NCI-H446 (cell line): ENCODE measurements around the gene ACLY.
A peak's percentile ranks its signal among the peaks of the same experiment; 100 is the strongest.
"Not testable (repeated sequence)": the region's sequence is repeated elsewhere in the genome, so short reads cannot be mapped to it uniquely, and the experiment has no call there.

Experiments used
- DNase-seq, 2 experiments: peaks; one replicate each; lab custom pipeline; 2025; lab: John Stamatoyannopoulos, UW

ACLY gene

DNA sequence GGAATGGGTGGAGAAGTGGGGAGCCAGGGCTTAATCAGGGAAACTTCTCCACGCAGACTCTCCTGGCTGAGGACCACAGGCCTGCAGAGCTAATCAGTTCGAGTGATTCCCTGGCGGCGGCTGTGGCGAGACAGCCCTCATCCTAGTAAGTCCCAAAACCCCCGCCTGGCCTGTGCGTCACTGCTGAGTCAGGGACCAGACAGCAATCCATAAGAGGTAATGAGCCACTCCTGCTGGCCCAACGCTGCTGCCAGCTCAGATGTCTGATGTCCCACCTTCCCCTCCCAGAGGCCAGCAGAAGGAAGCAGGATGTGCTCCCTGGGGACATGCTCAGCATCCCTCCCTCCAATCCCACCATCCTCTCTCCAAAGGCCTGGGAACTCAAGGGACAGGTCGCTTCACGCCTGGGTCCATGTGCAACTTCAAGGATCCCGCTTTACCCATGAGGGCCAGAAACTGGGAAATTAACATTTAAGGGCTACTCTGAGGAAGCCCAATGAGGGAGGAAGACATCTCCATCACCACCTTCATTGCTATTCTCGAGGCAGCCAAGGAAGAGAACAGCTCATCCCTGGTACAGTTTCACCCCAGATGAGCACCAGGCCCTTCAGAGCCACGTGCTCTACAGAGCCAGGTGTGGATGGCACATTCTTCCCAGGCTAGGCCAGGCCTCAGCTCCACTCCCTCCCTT is 7.9 kb downstream of the ACLY start:
- DNase-seq: no peak

DNA sequence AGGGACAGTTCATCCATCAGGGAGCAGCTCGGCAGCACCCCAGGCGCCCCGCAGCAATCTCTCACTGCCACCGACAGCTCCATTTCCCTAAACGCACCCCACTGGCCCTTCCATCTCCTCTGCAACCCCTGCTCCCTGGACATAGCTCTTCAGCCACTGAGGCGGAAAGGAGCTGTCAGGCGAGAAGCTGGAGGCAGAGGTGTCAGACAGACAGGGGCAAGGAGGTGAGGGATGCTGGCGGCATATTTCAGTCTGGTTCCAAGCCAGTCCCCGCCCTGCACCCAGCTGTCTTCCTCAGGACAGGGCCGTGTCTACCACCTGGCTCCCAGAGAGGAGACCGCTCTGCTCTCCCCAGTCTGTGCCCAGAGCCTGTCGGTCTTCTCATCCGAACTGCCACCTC is 9.7 kb downstream of the ACLY start:
- DNase-seq: no peak

DNA sequence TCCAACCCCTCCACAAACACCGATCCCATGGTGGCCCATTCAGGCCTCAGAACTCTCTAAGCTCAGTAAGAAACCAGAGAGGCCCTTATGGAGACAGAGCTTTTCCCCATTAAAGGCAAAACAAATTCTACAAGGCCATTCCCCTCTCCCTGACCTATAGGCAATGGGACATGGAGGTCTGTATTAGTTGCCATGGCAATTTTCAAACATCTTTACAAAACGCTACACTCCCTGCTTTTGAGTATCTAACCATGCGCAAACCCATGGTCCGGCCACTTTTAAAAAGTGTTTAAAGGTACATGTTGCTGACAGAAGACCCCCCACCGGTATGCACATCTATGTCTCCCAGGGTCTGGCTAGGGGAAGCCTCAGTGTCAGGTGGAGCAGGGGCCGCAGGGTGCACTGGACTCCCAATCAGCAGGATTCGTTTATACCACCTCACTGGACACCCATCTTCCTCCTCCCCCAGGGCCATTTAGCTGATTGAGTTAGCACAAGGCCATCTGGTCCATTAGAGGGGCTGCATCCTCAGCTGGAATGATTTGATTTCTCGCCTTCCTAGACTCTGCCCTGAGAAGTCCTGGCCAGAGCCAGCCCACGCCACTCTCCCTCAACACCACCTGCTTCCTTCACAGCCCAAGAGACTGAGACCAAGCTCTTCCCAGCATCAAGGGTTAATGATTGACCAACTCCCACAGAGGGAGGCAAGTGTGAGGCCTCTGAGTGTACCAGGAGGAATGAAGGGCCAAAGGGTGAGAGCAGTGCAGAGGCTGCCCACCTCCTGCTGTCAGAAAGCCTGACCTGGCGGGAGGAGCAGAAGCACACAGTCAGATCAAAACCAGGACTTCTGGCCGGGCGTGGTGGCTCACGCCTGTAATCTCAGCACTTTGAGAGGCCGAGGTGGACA is 10.9 kb downstream of the ACLY start:
- no peak for DNase-seq

DNA sequence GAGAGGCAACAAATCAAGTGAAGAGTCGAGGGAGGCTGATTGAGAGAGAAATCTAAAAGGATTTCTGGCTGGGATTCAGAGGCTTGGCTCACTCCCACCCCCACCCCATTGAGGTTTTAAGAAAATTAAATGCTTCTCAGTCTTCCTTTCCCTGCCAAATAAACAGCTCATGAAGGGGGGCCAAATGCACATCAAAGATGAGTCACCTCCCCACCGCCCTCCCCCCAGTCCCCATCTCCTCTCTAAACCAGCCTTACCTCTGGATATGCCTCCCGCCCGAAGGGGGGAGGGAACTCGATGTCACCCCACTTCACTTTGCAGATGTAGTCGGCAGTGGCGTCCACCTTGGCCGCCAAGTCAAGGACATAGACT is 11.6 kb downstream of the ACLY start:
- peak in 1 of 2 experiments; percentile 45 for DNase-seq

DNA sequence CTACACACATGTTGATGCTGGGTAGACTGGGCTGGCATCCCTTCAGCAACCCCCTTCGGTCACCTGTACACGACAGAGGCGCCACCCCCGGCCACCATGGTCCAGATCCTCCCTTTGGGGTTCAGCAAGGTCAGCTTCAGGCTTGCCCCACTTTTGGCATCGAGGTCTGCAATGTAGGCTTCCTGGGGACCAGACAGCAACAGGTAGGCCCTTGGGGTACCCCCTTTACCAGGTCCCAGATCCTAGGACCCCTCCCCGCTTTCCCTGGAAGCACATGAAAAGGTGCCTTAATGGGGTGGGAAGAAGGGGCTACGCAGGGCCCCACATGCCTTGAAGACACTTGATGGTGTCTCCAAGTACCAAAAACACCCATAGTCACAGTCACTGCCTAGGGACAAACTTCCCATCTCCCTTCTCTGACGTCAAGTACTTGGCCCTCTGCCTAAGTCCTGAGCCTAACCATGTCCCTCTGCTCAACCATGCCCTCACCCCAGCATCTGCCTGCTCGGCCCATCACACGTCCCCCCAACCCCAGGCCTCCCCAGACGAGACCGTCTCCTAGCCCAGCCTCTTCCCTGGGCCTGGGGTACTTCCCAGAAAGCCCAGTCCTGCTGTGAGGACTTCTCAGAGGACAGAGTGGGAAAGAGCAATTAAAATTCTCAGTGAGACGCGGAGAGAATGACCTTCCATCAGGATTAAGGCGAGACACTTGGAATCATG is 12.1 kb downstream of the ACLY start:
- DNase-seq: no peak

DNA sequence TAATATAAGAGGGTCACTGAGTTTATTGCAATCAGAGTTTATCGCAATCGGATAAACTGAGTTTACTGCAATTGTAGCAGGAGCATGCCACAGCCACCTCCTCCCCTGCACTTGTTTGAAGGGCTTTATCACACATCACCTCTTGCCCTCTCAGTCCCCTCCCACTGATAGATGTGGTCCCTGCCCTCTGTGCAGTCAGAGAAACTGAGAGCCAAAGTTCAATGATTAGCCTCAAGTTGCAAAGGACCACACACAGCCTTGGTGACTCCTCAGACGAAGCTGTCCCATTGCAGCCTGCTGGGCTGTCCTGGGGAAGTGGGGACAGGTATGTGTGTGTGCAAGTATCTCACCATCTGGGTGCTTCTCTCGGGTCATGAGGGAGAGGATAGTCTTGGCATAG is 13.6 kb downstream of the ACLY start:
- DNase-seq: no peak

DNA sequence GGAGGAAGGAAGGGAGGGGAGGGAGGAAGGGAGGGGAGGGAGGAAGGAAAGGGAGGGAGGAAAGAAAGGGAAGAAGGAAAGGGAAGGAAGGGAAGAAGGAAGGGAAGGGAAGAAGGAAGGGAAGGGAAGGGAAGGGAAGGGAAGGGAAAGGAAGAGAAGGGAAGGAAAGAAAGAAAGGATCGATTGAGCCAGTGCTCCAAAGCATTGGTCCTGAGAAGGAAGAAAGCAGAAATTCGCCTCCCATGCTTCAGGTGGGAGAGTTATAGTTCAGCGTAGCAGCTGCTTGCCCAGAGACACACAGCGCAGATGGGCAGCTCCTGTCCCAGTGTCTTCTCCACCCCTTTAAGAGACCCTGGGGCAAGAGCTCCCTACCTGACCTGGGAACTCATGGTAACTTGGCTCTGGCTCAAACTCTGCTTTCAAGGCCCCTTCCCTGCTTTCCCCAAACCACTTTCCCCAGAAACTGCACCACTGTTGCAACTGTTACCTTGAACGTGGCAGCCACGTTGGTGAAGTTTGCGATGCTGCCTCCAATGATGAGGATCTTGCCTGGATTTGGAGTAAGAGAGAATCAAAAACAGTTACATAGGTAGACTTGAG is 14.4 kb downstream of the ACLY start:
- DNase-seq: no peak

DNA sequence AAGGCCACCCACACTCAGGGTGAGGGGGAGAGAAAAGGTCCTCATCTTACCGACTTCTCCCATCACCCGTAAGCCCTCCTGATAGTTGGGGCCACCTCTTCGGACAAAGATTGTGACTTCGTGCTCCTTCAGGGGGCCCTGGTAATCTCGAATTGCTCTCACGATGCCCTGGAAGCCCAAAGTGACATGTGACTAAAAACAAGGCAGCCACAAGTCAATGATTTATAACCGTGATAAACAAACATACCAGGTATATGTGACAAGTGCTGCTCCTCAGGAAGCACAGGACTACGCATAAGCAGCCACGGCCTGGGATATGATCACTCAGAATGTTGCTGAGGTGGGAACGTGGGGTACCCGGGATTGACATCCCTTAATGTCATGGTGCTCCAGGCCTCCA is 17.1 kb downstream of the ACLY start:
- no peak for DNase-seq

DNA sequence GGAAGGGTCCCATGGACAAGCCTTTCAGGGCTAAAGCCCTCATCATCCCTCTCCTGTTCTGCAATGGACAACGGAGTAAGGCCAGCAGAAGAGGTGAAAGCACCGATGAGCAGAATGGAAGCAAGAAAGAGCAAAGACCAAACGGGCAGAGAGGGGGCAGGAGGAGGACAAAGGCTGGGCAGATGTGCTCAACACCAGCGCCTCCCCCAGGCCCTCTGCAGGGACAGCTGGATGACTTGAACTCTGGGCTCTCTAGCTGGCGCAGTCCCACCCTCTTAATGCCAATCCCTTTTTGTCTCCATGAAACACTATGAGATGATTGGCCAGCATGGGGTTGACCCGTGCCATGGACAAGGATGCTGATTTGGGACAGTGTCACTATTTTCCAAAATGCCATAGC is 22.0 kb downstream of the ACLY start:
- no peak for DNase-seq

DNA sequence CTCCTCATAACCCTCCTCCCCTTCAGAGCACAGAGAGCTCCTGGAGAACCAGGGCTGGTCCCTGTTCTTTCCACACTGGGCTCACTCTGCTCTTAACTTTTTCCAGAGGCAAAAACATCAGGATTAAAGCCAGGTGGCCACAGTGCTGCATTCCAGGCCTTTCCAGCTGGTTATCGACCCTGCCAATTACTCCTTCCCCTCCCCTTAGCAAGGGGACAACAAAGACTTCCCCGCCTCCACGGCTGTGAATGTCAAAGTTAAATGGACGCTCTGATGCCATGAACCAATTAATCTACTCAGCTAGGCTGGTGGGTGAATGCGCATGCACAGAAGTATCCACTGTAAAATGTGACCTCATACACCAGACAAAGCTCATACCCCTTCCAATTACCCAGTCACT is 23.1 kb downstream of the ACLY start:
- DNase-seq: no peak

DNA sequence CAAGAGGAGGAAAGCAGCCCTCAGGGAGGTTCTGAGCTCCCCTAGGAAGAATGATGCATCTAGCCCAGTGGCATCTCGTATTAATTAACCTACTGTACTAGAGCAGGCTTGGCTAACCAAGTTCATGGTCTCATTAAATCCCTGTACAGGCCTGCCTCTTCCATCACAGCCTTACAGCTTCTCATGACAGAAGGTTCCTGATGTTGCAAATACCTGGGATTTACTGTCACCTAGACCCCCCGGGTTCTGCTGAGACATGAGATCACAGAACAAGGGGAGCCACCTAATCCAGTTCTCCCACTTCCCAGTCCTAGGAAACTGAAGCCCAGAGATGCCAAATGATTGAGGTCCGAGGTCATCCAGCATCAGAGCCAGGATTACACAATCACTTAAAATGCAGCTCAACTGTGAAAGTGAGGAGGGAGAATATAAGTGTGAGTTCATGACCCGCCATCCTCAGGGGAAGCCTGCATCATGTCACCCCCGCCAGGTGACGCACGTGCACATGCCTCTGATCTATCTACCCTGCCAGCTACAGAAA is 23.9 kb downstream of the ACLY start:
- DNase-seq: no peak

DNA sequence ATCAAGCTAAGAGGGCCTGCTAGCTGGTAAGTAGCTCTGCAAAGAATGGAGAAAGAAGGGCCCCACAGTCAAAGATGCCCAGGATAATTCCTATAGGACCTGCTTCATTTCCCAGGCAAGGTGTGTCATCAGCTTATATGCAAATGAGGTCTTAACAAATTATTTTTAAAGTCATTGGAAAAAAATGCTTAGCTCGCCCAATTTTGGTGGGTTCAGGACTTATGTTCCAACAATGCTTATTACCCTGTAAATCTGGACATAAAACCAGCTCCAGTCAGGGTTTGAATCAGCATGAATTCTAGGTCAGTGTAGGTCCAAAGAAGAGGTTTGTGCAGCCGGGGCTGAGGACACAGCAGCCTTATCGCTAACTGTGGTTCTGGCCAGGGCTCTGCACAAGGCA is 25.4 kb downstream of the ACLY start:
- no peak for DNase-seq

DNA sequence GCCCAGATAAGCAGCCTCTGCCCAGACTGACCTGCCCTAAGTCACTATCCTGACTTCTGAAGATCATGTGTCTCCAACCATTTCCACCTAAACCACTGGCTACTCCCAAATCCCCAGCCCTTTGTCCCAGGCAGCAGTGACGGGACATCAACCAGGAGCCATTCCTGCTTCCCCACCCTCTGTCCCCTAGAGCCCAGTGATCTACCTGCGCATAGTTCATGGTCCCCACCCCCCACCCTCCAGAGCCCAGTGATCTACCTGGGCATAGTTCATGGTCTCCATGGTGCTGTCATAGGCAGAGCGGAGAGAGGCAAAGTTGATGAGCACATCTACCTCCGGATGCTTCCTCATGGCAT is 26.8 kb downstream of the ACLY start:
- no peak for DNase-seq

DNA sequence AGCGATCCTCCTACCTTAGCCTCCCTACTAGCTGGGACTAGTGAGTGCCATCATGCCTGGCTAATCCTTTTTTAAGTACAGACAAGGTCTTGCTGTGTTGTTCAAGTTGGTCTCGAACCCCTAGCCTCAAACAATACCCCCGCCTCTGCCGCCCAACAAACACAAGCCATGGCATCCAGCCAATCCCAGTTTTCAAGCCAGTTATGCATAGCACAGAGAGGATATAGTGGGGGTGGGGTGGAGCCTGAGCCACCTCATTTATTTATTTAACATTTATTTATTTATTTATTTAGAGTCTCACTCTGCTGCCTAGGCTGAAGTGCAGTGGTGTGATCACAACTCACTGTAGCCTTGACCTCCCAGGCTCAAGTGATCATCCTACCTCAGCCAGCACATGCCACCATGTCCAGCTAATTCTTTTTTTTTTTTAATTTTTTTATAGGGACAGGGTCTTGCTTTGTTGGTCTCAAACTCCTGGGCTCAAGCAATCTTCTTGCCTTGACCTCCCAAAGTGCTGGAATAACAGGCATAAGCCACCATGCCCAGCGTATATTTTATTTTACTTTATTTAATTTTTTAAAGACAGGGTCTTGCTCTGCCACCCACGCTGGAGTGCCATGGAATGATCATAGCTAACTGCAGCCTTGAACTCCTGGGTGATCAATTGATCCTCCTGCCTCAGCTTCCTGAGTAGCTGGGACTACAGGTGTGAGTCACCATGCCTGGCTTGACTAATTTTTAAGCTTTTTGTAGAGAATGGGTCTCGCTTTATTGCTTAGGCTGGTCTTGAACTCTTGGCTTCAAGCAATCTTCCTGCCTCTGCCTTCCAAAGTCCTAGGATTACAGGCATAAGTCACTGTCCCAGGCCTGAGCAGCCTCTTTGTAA is 27.4 kb downstream of the ACLY start:
- DNase-seq: no peak

DNA sequence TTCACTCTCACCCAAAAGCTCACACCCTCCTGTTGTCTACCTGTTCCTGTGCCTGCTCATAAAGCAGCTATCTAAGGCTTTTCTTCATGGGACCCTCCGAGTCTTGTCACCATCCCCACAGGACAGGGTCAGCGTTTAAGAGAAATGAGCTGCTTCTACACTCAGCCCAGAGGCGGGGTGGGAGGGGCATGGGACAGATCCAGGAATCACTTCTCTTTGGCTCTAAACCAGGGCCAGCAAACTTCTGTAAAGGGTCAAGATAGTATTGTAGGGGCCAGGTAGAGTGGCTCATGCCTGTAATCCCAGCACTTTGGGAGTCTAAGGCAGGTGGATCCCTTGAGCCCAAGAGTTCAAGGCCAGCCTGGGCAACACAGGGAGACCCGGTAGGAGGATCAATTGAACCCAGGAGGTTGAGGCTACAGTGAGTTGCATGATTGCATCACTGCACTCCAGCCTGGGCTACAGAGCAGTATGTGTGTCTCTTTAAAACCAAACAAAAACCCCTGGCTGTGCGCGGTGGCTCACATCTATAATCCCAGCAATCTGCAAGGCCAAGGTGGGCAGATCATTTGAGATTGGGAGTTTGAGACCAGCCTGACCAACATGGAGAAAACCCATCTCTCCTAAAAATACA is 30.3 kb downstream of the ACLY start:
- no peak for DNase-seq

DNA sequence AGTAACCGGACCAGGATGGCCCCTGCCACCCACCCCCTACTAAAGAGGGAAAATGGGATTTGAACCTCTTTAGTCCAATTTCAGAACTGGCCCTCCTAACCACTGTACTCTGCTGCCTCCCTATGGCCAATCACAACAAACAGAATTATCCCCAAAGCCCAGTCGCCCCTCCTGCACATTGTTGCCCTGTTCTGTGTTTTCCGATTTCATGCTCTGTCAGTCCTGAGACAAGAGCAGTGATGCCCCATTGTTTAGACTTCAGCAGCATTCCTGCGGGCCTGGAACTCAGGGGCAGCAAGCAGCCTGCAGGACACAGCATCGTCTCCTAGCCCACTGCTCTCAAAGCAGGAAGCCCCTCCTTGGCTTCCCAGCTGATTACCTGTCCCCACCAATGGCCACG is 33.0 kb downstream of the ACLY start:
- DNase-seq: no peak

DNA sequence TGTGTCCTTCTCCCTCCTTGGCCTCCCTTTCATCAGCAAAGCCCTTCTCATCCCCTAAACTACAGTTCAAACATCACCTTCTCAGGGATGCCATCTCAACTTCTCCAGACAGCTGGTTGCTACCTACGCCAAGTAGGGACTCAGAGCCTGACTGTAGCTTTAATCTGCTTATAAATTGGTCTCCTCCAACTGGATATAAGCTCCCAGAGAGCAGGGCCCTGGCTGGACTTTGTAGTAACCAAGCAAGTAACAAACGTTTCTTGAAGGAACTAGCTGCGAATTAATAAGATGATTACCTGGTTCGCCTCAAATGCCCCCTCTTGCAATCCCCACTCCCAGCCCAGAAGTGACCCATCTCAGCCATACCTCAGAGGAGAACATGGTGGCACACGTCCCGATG is 36.0 kb downstream of the ACLY start:
- no peak for DNase-seq

DNA sequence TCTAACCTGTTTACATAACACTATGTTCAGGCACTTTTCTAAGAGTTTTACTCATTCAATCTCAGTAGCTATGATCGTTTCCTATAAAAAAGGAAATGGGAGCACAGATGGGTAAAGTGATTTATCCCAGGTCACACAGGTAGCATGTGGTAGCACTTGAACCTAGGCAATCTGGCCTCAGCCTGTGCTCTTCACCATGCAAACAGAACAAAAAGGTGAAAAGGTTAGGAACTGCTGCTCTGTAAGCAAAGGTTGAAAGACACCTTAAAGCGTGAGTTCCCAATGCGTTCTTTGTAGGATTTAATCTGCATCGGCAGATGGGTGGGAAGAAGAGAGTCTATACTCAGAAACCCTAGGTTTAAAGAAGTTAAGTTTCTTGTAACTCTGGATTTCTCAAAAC is 38.6 kb downstream of the ACLY start:
- DNase-seq: no peak

DNA sequence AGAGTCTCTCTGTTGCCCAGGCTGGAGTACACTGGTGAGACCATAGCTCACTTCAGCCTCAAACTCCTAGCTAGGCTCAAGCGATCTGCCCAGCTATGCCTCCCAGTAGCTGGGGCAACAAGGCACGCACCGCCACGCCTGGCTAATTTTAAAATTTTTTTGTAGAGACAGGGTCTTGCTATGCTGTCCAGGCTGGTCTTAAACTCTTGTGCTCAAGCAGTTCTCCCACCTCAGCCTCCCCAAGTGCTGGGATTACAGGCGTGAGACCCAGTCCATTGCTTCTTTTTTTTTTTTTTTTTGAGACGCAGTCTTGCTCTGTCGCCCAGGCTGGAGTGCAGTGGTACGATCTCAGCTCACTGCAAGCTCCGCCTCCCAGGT is 44.5 kb downstream of the ACLY start:
- not testable (repeated sequence) for DNase-seq

DNA sequence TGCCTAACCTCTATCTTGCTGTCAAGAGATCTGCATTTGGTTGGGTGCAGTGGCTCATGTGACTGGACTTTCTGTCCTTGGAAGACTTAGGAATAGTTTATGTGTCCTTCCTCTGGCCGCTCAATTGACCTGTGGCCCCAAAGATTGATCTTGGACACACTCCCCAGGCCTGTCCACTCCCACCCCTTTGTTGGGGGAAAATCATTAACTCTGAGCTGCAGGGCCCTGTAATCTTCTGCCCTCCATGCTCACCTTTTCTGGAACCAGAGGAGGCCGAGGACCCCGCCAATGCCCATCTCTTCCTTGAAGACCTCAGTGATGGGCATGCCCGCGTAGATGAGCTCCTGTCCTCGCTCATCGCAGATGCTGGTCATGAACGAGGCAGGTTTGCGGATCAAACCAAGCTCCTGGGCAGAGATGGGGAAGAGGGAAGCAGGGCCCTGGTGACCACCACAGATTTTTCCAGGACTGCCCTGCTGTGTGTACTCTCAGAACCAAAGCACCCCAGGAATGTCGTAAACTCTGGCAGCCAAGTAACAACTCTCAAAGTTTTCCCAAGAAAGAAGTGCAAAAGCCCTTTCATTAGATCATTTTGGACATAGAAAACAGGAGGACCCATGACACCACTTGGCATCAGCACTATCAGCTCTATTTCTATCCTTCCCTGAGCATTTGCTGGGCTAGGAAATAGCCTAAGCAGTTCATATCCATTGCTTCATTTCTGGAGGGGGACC is 45.0 kb downstream of the ACLY start:
- no peak for DNase-seq
